GM13977 (cell line): ENCODE results near the gene FOXO6.

Source experiments
- DNase-seq: peaks from one replicate; pipeline ENCODE4 v3.0.0; 2012; ENCODE audit warnings: low spot score
- in situ Hi-C: fragments of 300-500 bp; cut with MboI; formaldehyde crosslinking; loops from one replicate; pipeline ENCODE4 v1.12.0; 2022; ENCODE audit warnings: low sequenced_read_pairs, low pct_unique_long_range_greater_than_20kb, mixed read lengths, inconsistent platforms; ENCODE audit not compliant: unreplicated experiment
- TF ChIP-seq, protein P1 (sequence below): IDR thresholded peaks from 2 replicates; pipeline ENCODE4 v1.5.1; 2012; ENCODE audit warnings: mild to moderate bottlenecking, control low read depth; ENCODE audit not compliant: insufficient read depth; ENCODE audit errors: extremely low read depth, missing control alignments

The FOXO6 gene

DNA sequence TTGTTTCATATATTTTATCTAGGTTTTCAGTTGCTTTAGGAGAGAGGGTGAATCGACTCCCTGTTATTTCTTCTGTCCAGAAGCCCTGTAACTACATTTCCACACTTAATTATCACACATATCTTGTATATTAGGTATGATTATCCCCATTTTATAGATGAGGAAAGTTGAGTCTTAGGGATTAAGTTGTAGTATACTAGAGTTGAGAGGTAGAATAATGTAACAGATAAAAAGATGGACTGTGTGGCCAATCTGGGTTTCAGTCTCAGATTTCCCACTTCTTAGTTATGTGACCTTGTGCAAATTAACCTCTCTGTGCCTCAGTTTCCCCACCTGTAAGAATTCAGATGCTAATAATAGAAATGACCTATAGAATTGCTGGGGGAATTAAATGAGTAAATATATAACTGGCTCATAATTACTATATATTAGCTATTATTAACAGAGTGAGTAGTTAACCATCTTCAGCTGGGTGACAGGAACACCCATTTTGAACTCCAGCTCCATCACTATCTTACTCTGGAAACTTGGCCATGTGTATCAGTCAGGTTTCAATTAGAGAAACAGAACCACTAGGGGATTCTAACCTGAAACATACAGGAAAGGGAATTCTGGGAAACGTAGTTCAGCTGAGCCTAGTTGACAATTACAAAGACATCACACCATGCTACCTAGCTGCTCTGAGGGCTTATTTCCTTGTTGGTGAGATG lies 20.4 kb upstream of the FOXO6 start:
- DNase-seq = no peak
- TF ChIP-seq, protein P1, sequence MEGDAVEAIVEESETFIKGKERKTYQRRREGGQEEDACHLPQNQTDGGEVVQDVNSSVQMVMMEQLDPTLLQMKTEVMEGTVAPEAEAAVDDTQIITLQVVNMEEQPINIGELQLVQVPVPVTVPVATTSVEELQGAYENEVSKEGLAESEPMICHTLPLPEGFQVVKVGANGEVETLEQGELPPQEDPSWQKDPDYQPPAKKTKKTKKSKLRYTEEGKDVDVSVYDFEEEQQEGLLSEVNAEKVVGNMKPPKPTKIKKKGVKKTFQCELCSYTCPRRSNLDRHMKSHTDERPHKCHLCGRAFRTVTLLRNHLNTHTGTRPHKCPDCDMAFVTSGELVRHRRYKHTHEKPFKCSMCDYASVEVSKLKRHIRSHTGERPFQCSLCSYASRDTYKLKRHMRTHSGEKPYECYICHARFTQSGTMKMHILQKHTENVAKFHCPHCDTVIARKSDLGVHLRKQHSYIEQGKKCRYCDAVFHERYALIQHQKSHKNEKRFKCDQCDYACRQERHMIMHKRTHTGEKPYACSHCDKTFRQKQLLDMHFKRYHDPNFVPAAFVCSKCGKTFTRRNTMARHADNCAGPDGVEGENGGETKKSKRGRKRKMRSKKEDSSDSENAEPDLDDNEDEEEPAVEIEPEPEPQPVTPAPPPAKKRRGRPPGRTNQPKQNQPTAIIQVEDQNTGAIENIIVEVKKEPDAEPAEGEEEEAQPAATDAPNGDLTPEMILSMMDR = no peak
- in situ Hi-C loops = no loop called here

DNA sequence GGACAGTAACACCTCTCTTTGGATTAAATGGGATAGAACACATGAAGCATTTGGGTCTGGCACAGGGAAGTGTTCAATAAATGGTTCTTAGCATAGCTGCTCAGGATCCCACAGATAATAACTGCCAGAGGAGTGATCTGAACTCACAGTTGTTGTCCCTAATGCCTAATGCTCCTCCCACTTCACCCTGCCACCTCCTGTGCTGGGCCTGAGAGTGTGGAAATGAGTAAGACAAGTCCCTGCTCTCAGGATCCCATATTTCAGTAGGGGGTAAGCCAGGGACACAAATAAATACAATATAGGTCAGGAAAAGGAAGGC lies 19.9 kb upstream of the FOXO6 start:
- TF ChIP-seq, protein P1 = no peak
- in situ Hi-C loops = no loop called here
- no peak for DNase-seq

DNA sequence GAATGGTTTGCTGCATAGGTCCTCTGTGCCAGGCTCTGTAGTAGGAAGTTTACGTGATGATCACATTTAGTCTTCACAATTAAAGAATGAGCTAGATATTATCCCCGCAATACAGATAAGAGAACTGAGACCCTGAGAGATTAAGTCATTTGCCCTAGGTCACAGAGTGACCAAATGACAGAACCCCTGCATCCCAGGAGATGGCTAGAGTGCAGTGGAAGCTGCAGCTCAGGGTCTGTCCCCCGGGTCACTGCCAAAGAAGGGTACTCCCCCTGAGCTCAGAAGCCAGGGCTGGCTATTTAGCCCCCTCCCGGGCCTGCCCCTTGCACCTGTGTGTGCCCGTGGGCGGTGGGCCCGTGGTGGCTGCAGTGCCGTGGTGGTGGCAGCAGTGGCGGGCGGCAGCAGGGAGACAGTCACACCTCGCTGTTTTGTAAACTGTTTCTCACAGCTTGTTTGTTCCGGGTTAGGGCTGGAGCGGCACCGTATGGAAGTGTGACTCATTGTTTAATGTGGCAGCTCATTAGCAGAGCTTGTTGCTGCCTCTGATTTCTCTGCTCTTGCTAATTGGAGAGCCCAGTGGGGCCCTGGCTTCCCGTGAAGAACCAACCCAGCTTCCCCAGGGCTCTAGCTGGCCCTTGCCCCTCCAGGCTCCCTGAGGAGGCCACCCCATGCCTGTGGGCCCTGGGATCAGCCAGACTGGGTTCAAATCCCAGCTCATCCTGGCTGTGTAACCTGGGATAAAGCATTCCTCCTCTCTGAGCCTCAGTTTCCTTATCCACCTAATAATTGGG lies 19.3 kb upstream of the FOXO6 start:
- DNase-seq = no peak
- TF ChIP-seq, protein P1 = no peak

DNA sequence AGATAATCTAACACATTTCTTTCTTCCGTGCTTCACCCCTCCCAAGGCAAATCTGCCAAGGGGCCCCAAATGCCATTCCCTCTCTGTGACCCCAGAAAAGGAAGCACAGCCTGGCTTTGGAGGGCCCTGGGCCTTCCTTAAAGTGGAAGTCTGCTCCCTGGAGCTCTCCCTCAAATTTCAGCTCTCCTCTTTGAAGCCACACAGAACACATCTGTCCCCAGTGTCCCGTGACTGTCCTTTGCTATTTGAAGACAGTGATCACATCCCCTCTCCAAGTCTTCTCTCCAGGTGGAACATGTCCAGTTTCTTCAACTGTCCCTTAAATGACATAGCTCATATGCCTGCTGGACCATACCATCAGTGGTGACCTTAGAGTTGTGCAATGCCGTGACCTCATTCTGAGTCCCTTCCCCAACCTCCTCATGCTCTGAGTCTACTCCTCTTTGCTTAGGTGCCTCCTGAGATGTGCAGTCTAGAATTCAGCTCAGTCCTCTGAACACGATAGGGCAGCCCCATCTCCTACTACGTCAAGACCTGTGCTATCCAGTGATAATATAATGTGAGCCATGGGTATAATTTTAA lies 18.4 kb upstream of the FOXO6 start:
- TF ChIP-seq, protein P1 = no peak
- no peak for DNase-seq
- in situ Hi-C loops = no loop called here

More for the DNA sequence above, 19.3 kb upstream of the FOXO6 start:
- in situ Hi-C loops = no loop called here

DNA sequence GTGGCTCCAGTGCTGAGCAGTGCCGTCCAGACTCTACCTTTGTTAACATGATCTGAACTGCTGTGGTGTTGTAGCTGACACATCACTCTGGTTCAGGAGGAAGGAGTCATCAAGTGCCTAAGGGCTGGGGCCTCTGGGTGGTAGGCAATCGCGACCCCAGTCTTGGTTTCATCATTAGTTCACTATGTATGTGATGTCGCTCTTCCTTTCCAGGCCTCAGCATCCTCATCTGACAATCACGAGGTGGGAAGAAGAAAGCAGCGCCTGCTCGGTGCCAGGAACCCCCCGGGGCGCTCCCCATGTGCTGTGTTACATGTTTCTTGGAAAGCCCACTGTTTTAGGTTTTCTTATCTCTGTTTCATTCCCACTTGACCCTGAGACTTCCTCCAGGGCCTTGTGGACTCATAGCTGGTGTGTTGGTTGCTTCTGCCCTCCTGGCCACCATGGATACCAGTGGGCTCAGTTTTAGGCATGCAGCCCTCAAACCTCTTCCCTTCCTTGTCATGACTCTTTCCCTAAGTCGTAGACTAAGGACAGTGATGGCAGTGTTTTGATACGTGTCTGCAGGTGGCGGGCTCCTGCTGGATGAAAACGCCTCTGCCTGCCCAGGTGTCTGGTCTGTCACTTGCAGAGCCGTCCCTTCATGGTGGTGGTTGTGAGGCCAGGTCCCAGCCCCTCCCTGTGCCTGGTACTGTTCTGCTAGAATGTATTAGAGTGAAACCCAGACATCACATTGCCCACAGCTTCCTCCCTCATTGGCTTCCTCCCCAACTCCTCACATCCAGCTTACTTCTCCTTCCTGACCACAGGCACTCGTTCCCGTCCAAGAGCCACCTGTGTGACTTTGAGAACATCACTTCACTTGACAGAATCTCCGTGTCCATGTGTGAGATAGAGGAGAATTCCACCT lies 17.2 kb upstream of the FOXO6 start:
- no peak for DNase-seq
- in situ Hi-C loops = no loop called here

More for the DNA sequence above, 17.2 kb upstream of the FOXO6 start:
- TF ChIP-seq, protein P1 = no peak
